ENCODE measurements around the gene NRXN3. TPM values are rescaled to one million over a fixed set of nuclear protein-coding genes. Genes with fewer than 3 reads are reported as not detected.

The NRXN3 gene
- total RNA-seq, 1 experiment from 2014 or later: not detected

DNA sequence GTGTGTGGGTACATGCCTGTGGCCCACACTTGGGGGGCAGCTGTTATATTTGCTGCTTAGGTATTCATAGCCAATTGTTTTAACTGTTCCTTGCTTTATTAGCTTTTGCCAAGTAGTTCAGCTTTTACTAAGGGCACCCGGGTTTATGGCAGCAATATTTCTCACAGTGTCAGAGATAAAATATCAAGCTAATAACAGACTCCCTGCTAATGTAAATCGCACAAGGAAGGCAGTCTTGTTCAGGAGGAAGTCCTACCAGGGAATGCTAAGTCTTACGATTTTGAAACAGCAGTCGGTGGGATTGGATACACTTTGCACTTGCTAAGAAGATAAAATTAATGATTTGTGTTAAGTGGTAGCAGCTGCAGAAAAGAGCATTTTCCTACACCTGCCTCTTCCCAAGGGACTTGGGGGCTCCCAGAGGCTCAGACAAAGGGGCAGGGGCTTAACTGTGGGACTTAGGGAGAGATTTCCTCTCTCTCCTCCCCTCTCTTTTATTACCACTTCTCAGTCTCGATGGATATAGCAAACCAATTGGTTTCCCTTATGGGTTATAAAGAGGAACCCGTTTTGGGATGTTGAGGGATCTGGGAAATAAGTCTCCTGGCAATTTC lies 175.1 kb downstream of the NRXN3 start:
- ChIA-PET CTCF (no interaction called here), POLR2A (no interaction called here)
- Histone ChIP-seq H3K27me3 (ENCODE audit: control insufficient read depth, insufficient read depth, low read length) (no peaks in the 10 kb centered on the region; the same call in 1 of the 2 replicates), H3K27ac (ENCODE audit: low read length) (no peak overlapping the region), H3K4me1 (ENCODE audit: control insufficient read depth, insufficient read depth, low read length) (no peaks in the 10 kb centered on the region), H3K4me3 (ENCODE audit: low read depth in 2 of 2, low read length in 2 of 2) (no peak overlapping the region), H3K36me3 (ENCODE audit: control insufficient read depth, insufficient read depth, low read length) (no peaks in the 10 kb centered on the region), H3K9me3 (ENCODE audit: control insufficient read depth, insufficient read depth, low read depth, low read length) (no peaks in the 10 kb centered on the region)
- intact Hi-C loops (cut with micrococcal nuclease; ENCODE audit: unreplicated experiment): no loop called here
- in situ Hi-C loops (cut with HindIII; ENCODE audit: low pct_unique_long_range_greater_than_20kb, low sequenced_read_pairs): no loop called here
- DNase-seq (ENCODE audit: low read depth, low spot score) (no peak), ATAC-seq (no peak)
- no peak for TF ChIP-seq TCF7L2 (IDR thresholded peaks at IDR 0.05; ENCODE audit: low read depth, low read length)
- TF ChIP-seq, protein P1, sequence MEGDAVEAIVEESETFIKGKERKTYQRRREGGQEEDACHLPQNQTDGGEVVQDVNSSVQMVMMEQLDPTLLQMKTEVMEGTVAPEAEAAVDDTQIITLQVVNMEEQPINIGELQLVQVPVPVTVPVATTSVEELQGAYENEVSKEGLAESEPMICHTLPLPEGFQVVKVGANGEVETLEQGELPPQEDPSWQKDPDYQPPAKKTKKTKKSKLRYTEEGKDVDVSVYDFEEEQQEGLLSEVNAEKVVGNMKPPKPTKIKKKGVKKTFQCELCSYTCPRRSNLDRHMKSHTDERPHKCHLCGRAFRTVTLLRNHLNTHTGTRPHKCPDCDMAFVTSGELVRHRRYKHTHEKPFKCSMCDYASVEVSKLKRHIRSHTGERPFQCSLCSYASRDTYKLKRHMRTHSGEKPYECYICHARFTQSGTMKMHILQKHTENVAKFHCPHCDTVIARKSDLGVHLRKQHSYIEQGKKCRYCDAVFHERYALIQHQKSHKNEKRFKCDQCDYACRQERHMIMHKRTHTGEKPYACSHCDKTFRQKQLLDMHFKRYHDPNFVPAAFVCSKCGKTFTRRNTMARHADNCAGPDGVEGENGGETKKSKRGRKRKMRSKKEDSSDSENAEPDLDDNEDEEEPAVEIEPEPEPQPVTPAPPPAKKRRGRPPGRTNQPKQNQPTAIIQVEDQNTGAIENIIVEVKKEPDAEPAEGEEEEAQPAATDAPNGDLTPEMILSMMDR (IDR thresholded peaks at IDR 0.05): no peak
- TF ChIP-seq, protein P2, sequence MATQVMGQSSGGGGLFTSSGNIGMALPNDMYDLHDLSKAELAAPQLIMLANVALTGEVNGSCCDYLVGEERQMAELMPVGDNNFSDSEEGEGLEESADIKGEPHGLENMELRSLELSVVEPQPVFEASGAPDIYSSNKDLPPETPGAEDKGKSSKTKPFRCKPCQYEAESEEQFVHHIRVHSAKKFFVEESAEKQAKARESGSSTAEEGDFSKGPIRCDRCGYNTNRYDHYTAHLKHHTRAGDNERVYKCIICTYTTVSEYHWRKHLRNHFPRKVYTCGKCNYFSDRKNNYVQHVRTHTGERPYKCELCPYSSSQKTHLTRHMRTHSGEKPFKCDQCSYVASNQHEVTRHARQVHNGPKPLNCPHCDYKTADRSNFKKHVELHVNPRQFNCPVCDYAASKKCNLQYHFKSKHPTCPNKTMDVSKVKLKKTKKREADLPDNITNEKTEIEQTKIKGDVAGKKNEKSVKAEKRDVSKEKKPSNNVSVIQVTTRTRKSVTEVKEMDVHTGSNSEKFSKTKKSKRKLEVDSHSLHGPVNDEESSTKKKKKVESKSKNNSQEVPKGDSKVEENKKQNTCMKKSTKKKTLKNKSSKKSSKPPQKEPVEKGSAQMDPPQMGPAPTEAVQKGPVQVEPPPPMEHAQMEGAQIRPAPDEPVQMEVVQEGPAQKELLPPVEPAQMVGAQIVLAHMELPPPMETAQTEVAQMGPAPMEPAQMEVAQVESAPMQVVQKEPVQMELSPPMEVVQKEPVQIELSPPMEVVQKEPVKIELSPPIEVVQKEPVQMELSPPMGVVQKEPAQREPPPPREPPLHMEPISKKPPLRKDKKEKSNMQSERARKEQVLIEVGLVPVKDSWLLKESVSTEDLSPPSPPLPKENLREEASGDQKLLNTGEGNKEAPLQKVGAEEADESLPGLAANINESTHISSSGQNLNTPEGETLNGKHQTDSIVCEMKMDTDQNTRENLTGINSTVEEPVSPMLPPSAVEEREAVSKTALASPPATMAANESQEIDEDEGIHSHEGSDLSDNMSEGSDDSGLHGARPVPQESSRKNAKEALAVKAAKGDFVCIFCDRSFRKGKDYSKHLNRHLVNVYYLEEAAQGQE (IDR thresholded peaks at IDR 0.05; ENCODE audit: insufficient read depth in 1 of 2, low read depth in 2 of 2, low read length in 1 of 2): no peak
- no peak for TF ChIP-seq POLR2AphosphoS5 (IDR thresholded peaks at IDR 0.05; ENCODE audit: low read depth, low read length)
- no peak for TF ChIP-seq SIN3A (IDR thresholded peaks at IDR 0.05; ENCODE audit: borderline replicate concordance, insufficient read depth, low read depth, low read length)
- BruUV-seq (replicated peaks): no TSS peak

DNA sequence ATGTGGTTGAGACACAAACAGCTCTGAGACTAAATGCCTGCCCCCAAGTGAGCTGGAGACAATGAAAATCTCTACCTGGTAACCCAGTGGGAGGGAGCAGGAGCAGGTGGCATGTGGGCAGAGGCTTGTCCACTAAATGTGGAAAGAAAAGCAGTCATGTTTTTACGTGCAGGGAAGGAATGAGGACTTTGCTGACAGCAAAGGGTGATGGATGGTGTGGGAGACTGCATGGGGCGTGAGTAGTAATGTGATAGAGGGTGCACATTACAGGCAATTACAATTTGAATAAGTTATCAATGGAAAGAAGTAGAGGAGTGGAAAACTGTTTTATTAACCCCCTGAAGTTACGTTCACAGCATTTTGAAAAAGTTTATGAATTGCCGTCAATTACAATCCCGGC lies 176.6 kb downstream of the NRXN3 start:
- intact Hi-C loops (cut with micrococcal nuclease; ENCODE audit: unreplicated experiment): no loop called here

More for the DNA sequence above, 176.6 kb downstream of the NRXN3 start:
- TF ChIP-seq POLR2AphosphoS5 (IDR thresholded peaks at IDR 0.05; ENCODE audit: low read depth, low read length): no peak
- no peak for TF ChIP-seq TCF7L2 (IDR thresholded peaks at IDR 0.05; ENCODE audit: low read depth, low read length)
- TF ChIP-seq SIN3A (IDR thresholded peaks at IDR 0.05; ENCODE audit: borderline replicate concordance, insufficient read depth, low read depth, low read length): no peak
- TF ChIP-seq, protein P2 (IDR thresholded peaks at IDR 0.05; ENCODE audit: insufficient read depth in 1 of 2, low read depth in 2 of 2, low read length in 1 of 2): no peak
- TF ChIP-seq, protein P1 (IDR thresholded peaks at IDR 0.05): no peak
- no peak for ATAC-seq
- no peaks in the 10 kb centered on the region for H3K4me1 ChIP-seq (ENCODE audit: control insufficient read depth, insufficient read depth, low read length)
- no peak overlapping the region for H3K4me3 ChIP-seq (ENCODE audit: low read depth in 2 of 2, low read length in 2 of 2)
- H3K27ac ChIP-seq (ENCODE audit: low read length): no peak overlapping the region
- H3K9me3 ChIP-seq (ENCODE audit: control insufficient read depth, insufficient read depth, low read depth, low read length): no peaks in the 10 kb centered on the region
- BruUV-seq (replicated peaks): no TSS peak
- POLR2A ChIA-PET: no interaction called here
- no peaks in the 10 kb centered on the region for H3K36me3 ChIP-seq (ENCODE audit: control insufficient read depth, insufficient read depth, low read length)
- in situ Hi-C loops (cut with HindIII; ENCODE audit: low pct_unique_long_range_greater_than_20kb, low sequenced_read_pairs): no loop called here
- CTCF ChIA-PET: no interaction called here
- no peaks in the 10 kb centered on the region; the same call in 1 of the 2 replicates for H3K27me3 ChIP-seq (ENCODE audit: control insufficient read depth, insufficient read depth, low read length)
- no peak for DNase-seq (ENCODE audit: low read depth, low spot score)

Data from Panc1 (cell line).